Measurements from ENCODE around the gene SLC1A1.
"Not testable (repeated sequence)": the region's sequence is repeated elsewhere in the genome, so short reads cannot be mapped to it uniquely, and the experiment has no call there.

Gene SLC1A1

GRCh38 chr9:4541856-4542255, 51.6 kb downstream of the SLC1A1 start:
- DNase-seq (ENCODE audit: low read depth), result no peak

GRCh38 chr9:4544714-4545113, 54.4 kb downstream of the SLC1A1 start:
- not testable (repeated sequence) for DNase-seq (ENCODE audit: low read depth)

- no peak for DNase-seq (ENCODE audit: low read depth)
Observed at GRCh38 chr9:4547016-4547415, 56.7 kb downstream of the SLC1A1 start.

GRCh38 chr9:4548811-4549725, 58.8 kb downstream of the SLC1A1 start:
- no peak for DNase-seq (ENCODE audit: low read depth)

- DNase-seq (ENCODE audit: low read depth), result no peak
Observed at GRCh38 chr9:4549751-4550295, 59.6 kb downstream of the SLC1A1 start.

GRCh38 chr9:4550777-4551484, 60.7 kb downstream of the SLC1A1 start:
- no peak for DNase-seq (ENCODE audit: low read depth)

- DNase-seq (ENCODE audit: low read depth), result no peak
Observed at GRCh38 chr9:4553951-4554381, 63.7 kb downstream of the SLC1A1 start.

- no peak for DNase-seq (ENCODE audit: low read depth)
Observed at GRCh38 chr9:4555236-4555635, 65.0 kb downstream of the SLC1A1 start.

GRCh38 chr9:4558371-4558998, 68.2 kb downstream of the SLC1A1 start:
- no peak for DNase-seq (ENCODE audit: low read depth)

GRCh38 chr9:4559261-4560182, 69.3 kb downstream of the SLC1A1 start:
- DNase-seq (ENCODE audit: low read depth), result no peak

- no peak for DNase-seq (ENCODE audit: low read depth)
Observed at GRCh38 chr9:4563105-4563504, 72.8 kb downstream of the SLC1A1 start.

GRCh38 chr9:4566806-4567205, 76.5 kb downstream of the SLC1A1 start:
- DNase-seq (ENCODE audit: low read depth), result no peak

GRCh38 chr9:4567601-4568000, 77.3 kb downstream of the SLC1A1 start:
- DNase-seq (ENCODE audit: low read depth), result no peak

- no peak for DNase-seq (ENCODE audit: low read depth)
Observed at GRCh38 chr9:4569101-4569500, 78.8 kb downstream of the SLC1A1 start.

- DNase-seq (ENCODE audit: low read depth), result no peak
Observed at GRCh38 chr9:4572184-4572826, 82.0 kb downstream of the SLC1A1 start.

GRCh38 chr9:4573176-4573575, 82.9 kb downstream of the SLC1A1 start:
- no peak for DNase-seq (ENCODE audit: low read depth)

GRCh38 chr9:4573634-4574389, 83.5 kb downstream of the SLC1A1 start:
- DNase-seq (ENCODE audit: low read depth), result no peak

- DNase-seq (ENCODE audit: low read depth), result no peak
Observed at GRCh38 chr9:4574657-4575243, 84.5 kb downstream of the SLC1A1 start.

GRCh38 chr9:4575997-4576396, 85.7 kb downstream of the SLC1A1 start:
- no peak for DNase-seq (ENCODE audit: low read depth)

GRCh38 chr9:4576448-4576847, 86.2 kb downstream of the SLC1A1 start:
- DNase-seq (ENCODE audit: low read depth), result no peak

All from activated gamma-delta T cell treated with anti-CD3 and anti-CD28 coated beads, Interleukin-2, amount 50 U/mL, for 16 hours (primary cell).